Measurements from ENCODE around the gene NPFFR1. TPM values are rescaled to one million over a fixed set of nuclear protein-coding genes. Genes with fewer than 3 reads are reported as not detected.

Gene NPFFR1
- total and polyA plus RNA-seq, 8 donors = under 0.01 to 0.45 (median 0.05) TPM; not detected in 5

DNA sequence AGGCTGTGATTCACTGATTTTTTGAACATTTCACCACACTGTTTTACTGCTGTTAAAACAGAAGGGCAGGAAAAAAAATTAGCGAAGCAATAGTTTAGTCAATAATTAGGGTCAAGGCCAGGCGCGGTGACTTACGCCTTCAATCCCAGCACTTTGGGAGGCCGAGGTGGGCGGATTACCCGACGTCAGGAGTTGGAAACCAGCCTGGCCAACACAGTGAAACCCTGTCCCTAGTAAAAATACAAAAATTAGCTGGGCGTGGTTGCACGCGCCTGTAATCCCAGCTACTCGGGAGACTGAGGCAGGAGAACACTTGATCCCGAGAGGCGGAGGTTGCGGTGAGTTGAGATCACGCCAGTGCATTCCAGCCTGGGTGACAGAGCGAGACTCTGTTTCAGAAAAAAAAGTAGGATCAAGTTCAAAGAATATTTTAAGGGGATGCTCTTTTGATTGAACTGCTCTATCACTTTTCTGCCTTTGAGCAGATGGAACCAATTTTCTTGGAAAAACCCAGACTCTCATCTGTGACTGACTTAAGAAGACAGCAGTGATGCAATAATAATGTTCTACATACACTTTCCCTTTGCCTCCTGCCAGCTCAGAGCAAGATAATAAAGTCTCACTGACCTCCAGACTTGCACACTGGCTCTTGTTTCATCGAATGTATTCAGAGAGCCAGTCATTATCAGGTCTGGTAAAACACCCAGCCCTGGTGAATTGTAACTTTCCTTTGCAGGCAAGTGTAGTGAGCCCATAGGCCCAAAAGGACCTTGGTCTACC lies 48.9 kb downstream of the NPFFR1 start:
- H3K27ac ChIP-seq = peak overlapping the region in 1 of 5 donors; percentile 93
- peaks cover 2 to 7% (median 3%) of the 10 kb centered on the region in 4 donors for H3K36me3 ChIP-seq
- 80 to 85% (median 83%) methylated on average over 18 of the region's 18 CpGs for WGBS, 5 donors
- no peak overlapping the region for H3K4me3 ChIP-seq
- H3K9me3 ChIP-seq = no peaks in the 10 kb centered on the region
- DNase-seq = peak in 1 of 2 donors; percentile 36
- TF ChIP-seq POLR2AphosphoS5 (IDR thresholded peaks at IDR 0.05) (no peak), POLR2A (IDR thresholded peaks at IDR 0.05) (no peak), EP300 (IDR thresholded peaks at IDR 0.05) (no peak)
- TF ChIP-seq, protein P1, sequence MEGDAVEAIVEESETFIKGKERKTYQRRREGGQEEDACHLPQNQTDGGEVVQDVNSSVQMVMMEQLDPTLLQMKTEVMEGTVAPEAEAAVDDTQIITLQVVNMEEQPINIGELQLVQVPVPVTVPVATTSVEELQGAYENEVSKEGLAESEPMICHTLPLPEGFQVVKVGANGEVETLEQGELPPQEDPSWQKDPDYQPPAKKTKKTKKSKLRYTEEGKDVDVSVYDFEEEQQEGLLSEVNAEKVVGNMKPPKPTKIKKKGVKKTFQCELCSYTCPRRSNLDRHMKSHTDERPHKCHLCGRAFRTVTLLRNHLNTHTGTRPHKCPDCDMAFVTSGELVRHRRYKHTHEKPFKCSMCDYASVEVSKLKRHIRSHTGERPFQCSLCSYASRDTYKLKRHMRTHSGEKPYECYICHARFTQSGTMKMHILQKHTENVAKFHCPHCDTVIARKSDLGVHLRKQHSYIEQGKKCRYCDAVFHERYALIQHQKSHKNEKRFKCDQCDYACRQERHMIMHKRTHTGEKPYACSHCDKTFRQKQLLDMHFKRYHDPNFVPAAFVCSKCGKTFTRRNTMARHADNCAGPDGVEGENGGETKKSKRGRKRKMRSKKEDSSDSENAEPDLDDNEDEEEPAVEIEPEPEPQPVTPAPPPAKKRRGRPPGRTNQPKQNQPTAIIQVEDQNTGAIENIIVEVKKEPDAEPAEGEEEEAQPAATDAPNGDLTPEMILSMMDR (IDR thresholded peaks at IDR 0.05) = no peak
- no peaks in the 10 kb centered on the region for H3K27me3 ChIP-seq
- intact Hi-C loops (cut with DNase I; ENCODE audit: low total_unique reads) = no loop called here
- peaks cover 7 to 36% (median 24%) of the 10 kb centered on the region in 4 donors for H3K4me1 ChIP-seq

DNA sequence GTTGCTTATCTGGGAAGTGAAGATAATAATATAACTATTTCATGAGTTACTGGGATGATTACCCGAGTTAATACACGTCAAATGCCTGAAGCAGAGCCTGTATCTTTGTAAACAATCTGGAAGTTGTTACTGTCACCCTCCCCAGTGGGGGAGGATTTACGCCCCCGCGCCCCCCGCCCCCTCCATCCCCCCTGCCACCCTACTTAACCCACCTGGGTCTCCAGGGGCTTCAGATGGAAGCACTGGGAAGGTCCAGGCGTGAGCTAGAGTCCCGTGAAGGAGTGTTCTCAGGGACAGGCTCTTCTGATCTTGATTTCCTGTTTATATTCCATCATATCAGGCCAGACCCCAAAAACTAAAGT lies 49.9 kb downstream of the NPFFR1 start:
- no peaks in the 10 kb centered on the region for H3K9me3 ChIP-seq
- no peak for TF ChIP-seq POLR2A (IDR thresholded peaks at IDR 0.05)
- no peak for TF ChIP-seq EP300 (IDR thresholded peaks at IDR 0.05)
- no peak for TF ChIP-seq POLR2AphosphoS5 (IDR thresholded peaks at IDR 0.05)
- TF ChIP-seq, protein P1 (IDR thresholded peaks at IDR 0.05) = no peak
- WGBS, 5 donors = 3 to 15% (median 13%) methylated on average over 8 of the region's 8 CpGs
- peaks cover 5 to 14% (median 12%) of the 10 kb centered on the region in 4 donors for H3K36me3 ChIP-seq
- H3K4me1 ChIP-seq = peaks cover 7 to 45% (median 27%) of the 10 kb centered on the region in 4 donors
- peak overlapping the region in 4 of 5 donors; percentile 90 to 94 (median 92) for H3K27ac ChIP-seq
- H3K27me3 ChIP-seq = no peaks in the 10 kb centered on the region
- H3K4me3 ChIP-seq = peak overlapping the region; percentile 84 to 94 (median 87)
- no peak for DNase-seq
- intact Hi-C loops (cut with DNase I; ENCODE audit: low total_unique reads) = no loop called here

DNA sequence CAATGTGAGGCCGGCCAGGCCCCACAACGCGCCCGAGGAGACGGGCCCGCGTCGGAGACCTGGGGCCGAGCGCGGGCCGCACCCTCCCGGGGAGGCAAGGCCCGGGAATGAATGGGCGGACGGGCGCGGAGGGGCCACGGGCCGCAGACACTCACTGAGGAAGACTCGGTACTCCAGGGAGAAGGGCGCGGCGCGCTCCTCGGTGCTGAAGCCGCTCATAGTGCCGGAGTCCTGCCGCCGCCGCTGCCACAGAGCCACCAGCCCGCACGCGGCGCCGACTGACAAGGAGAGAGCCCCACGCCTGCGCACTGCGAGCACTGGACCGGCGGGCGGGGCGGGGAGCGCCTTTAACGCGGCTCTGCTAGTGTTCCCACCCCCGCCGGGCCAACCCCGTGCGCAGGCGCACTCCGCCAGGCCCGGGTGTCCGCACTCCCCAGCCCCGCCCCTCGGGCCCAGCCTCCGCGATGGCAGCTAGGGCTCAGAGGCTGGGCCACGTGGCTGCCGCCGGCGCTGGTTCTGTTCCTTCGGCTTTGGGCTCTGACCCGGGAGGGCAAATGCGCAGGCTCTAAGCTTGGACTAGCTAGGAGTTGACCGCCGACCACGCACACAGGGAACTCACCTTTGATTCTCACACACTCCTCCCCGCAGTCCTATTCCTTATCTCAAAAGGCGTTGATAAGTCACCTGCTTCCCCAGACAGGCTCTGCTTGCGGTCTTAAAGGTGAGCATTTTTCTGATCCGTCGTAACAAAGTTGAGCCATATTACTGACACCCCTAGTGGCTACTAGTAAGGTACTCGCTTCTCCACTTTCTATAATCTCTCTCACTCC lies 50.5 kb downstream of the NPFFR1 start, which contains the start of gene PPA1:
Gene PPA1, minus strand, starts transcription at position 321 of the 830 bp plus-strand sequence. Its CDS starts 102 bp downstream, at position 219.
- Histone ChIP-seq H3K4me3 (peak within 1 kb of the TSS; percentile 84 to 94 (median 87)), H3K9me3 (no peaks in the 10 kb centered on the region), H3K36me3 (peaks cover 8 to 20% (median 15%) of the 10 kb centered on the region in 4 donors), H3K27ac (peak within 1 kb of the TSS; percentile 90 to 94 (median 91)), H3K4me1 (peaks cover 9 to 51% (median 32%) of the 10 kb centered on the region in 4 donors), H3K27me3 (no peaks in the 10 kb centered on the region)
- 0 to 1% (median 1%) methylated on average over 15 to 74 of the region's 74 CpGs for WGBS, 5 donors
- DNase-seq = peak; percentile 99
- intact Hi-C loops (cut with DNase I; ENCODE audit: low total_unique reads) = no loop called here
- no peak for TF ChIP-seq EP300 (IDR thresholded peaks at IDR 0.05)
- TF ChIP-seq, protein P1 (IDR thresholded peaks at IDR 0.05) = peak in 2 of 7 experiments; percentile 18 to 29
- peak; percentile 74 to 97 (median 96) for TF ChIP-seq POLR2AphosphoS5 (IDR thresholded peaks at IDR 0.05)
- TF ChIP-seq POLR2A (IDR thresholded peaks at IDR 0.05) = peak in 2 of 4 donors; percentile 8 to 75

DNA sequence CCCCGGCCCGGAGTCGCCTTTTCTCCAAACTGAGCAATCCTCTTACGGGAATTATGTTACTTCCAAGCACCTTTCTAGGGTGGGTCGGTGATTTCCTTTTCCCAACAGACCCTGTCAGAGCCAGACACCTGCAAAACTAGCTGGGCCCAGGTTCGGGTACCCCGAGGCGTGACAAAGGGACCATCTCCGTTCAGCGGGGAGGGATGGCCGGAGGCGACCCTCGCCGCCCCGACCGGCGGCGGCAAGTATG lies 51.0 kb downstream of the NPFFR1 start:
- 0 to 1% (median 1%) methylated on average over 14 to 18 of the region's 18 CpGs for WGBS, 5 donors
- no peaks in the 10 kb centered on the region for H3K9me3 ChIP-seq
- TF ChIP-seq, protein P1 (IDR thresholded peaks at IDR 0.05) = no peak
- no peak for TF ChIP-seq EP300 (IDR thresholded peaks at IDR 0.05)
- H3K4me1 ChIP-seq = peaks cover 15 to 56% (median 37%) of the 10 kb centered on the region in 4 donors
- H3K27ac ChIP-seq = peak overlapping the region; percentile 90 to 94 (median 91)
- peaks cover 9 to 24% (median 15%) of the 10 kb centered on the region in 4 donors for H3K36me3 ChIP-seq
- no peak for DNase-seq
- H3K4me3 ChIP-seq = peak overlapping the region; percentile 84 to 94 (median 87)
- H3K27me3 ChIP-seq = no peaks in the 10 kb centered on the region
- intact Hi-C loops (cut with DNase I; ENCODE audit: low total_unique reads) = no loop called here
